Gastroesophageal sphincter (tissue), 4 donors: Measurements from ENCODE around the gene ZNRF3. TPM values are rescaled to one million over a fixed set of nuclear protein-coding genes. Genes with fewer than 3 reads are reported as not detected.

Experiments used
- ATAC-seq: fragments of 150-250 bp; one replicate; pipeline ENCODE4 v1.9.1; 2016; ENCODE audit warnings: mild to moderate bottlenecking, moderate library complexity
- H3K27ac ChIP-seq, 4 donors: fragments of 200-600 bp; sonication (generic) in 3 of 4; 1 replicate in 3 of 4; 2 replicates in 1 of 4; pipeline ENCODE4 v1.5.1; 2016 to 2019
- H3K27me3 ChIP-seq: fragments of 200-600 bp; sonication (generic); one replicate; pipeline ENCODE4 v1.5.1; 2019
- H3K36me3 ChIP-seq, 2 donors: fragments of 200-600 bp; sonication (generic); one replicate each; pipeline ENCODE4 v1.5.1; 2019; ENCODE audit warnings: control low read depth in 1 of 2
- H3K4me1 ChIP-seq, 3 donors: fragments of 200-600 bp; sonication (generic); 1 replicate in 2 of 3; 2 replicates in 1 of 3; pipeline ENCODE4 v1.5.1; 2016 to 2019; ENCODE audit warnings: control low read depth in 2 of 3
- H3K4me3 ChIP-seq, 2 donors: fragments of 200-600 bp; sonication (generic); one replicate each; pipeline ENCODE4 v1.5.1; 2019; ENCODE audit warnings: mild to moderate bottlenecking in 1 of 2, moderate library complexity in 1 of 2
- H3K9me3 ChIP-seq, 3 donors: fragments of 200-600 bp; sonication (generic); one replicate each; pipeline ENCODE4 v1.5.1; 2017 to 2019; ENCODE audit warnings: control low read depth in 2 of 3
- EP300 ChIP-seq: sonication (generic); formaldehyde crosslinking; IDR thresholded peaks from one replicate; pipeline ENCODE4 v1.6.1; 2017; ENCODE audit warnings: antibody characterized with exemption, mild to moderate bottlenecking
- POLR2A ChIP-seq, 2 donors: fragments of 450-650 bp; IDR thresholded peaks; one replicate each; pipeline ENCODE4 v1.6.1; 2017; ENCODE audit warnings: antibody characterized with exemption in 2 of 2, mild to moderate bottlenecking in 2 of 2, moderate library complexity in 1 of 2
- POLR2AphosphoS5 ChIP-seq: sonication (generic); formaldehyde crosslinking; IDR thresholded peaks from one replicate; pipeline ENCODE4 v1.6.1; 2017; ENCODE audit warnings: antibody characterized with exemption
- WGBS, 2 donors: methylation state at CpG; one replicate each; pipeline ENCODE4 v1.1.5; 2018; ENCODE audit warnings: low coverage in 1 of 2; 5-methylcytosine and 5-hydroxymethylcytosine counted together
- total RNA-seq, 4 donors: library from RNA; depleted of rRNA; stranded (reverse); fragments of >200 nt; gene quantifications; one replicate each; pipeline ENCODE4 v1.1.0, GENCODE V29; 2016
- TF ChIP-seq, protein P1 (sequence below), 4 experiments: fragments of 200-600 bp in 2 of 4; fragments of 450-650 bp in 2 of 4; sonication (generic) in 1 of 4; IDR thresholded peaks; one replicate each; pipeline ENCODE4 v1.5.1; 2017 to 2019; ENCODE audit warnings: antibody characterized with exemption in 4 of 4, mild to moderate bottlenecking in 2 of 4, moderate library complexity in 2 of 4

Gene ZNRF3
- total RNA-seq, 4 donors from 2014 or later: 14.8 to 27.7 (median 19.8) TPM

DNA sequence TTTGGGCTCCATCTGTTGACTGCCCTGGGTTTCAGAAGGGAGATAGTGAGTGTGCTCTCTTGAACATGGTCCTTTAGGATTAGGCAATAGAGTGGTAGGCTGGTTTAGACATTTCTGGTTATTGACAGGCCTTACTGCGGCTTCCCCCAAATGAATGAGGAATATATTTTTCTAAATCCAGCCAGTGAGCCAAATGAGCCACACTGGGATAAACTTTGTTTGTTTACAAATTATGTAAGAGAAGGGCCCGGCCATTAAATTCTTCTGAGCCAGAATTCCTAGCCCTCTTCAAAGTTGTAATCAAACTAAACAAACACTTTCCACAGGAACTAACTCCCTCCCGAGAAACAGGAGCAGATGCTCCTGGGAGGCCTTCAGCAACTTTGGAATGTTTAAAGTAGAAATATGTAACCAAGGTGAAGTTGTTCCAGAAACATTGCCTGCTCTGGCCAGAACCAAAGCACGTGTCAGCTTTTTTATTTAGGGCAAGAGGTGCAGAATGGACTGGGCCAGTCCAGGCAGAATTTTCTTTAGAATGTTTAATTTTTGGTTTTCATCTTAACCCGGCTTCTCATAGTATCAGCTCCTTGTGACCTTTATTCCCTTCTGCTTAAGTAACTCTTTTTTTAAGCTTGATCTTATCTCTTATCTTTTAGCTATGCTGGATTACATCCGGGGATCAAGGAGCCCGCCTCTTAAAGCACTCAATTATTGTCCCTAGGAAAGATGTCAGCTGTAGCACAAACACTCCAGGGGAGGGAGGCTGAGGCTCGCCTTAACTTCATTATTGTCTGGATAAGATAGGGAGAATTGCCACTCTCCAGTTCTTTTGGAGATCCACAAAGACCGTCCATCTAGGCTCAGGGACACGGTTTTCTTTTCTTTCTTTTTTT lies 28.7 kb downstream of the ZNRF3 start:
- no peaks in the 10 kb centered on the region for H3K9me3 ChIP-seq
- WGBS, 2 donors: 24 to 33% methylated on average over 4 to 10 of the region's 10 CpGs
- no peak overlapping the region for H3K4me3 ChIP-seq
- H3K27me3 ChIP-seq: no peaks in the 10 kb centered on the region
- TF ChIP-seq POLR2AphosphoS5: peak; percentile 16
- no peak for TF ChIP-seq EP300
- ATAC-seq: peak; percentile 77
- H3K27ac ChIP-seq: peak overlapping the region; percentile 71 to 86 (median 76)
- H3K4me1 ChIP-seq: peaks cover 10 to 97% (median 30%) of the 10 kb centered on the region in 3 donors
- no peaks in the 10 kb centered on the region for H3K36me3 ChIP-seq

DNA sequence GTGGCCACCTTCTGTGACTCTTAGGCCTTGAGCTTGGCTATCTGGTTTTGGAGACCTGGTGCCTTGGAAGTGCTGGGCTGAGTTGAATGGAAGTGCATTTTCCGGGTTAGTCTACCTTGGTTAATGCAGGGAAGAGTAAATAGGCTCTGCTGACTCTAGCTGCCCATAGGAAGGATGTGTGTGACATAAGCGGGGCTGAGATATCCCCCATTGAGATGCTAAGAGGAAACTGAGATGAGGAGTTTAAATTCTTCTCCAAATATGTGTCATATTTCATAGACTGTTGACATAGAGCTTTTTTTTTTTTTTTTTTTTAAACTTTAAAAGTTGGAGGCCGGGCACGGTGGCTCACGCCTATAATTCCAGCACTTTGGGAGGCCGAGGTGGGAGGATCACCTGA lies 30.8 kb downstream of the ZNRF3 start:
- H3K27ac ChIP-seq: peak overlapping the region in 3 of 4 donors; percentile 66 to 80 (median 71)
- peaks cover 13 to 97% (median 34%) of the 10 kb centered on the region in 3 donors for H3K4me1 ChIP-seq

DNA sequence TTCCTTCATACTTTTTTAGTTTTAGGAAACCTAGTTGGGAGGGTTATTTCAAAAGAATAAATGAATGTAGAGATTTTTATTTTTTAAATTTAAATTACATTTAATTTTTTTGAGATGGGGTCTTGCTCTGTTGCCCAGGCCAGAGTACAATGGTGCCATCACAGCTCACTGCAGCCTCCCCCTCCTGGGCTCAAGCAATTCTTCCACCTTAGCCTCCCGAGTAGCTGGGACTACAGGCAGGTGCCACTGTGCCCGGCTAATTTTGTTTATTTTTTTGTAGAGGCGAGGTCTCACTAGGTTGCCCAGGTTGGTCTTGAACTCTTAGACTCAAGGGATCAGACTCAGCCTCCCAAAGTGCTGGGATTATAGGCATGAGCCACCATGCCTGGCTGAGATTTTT lies 32.6 kb downstream of the ZNRF3 start:
- H3K27ac ChIP-seq: peak overlapping the region in 1 of 4 donors; percentile 83

More for the DNA sequence above, 30.8 kb downstream of the ZNRF3 start:
- Histone ChIP-seq H3K27me3 (no peaks in the 10 kb centered on the region), H3K36me3 (no peaks in the 10 kb centered on the region), H3K9me3 (no peaks in the 10 kb centered on the region), H3K4me3 (no peak overlapping the region)
- TF ChIP-seq POLR2AphosphoS5: no peak
- no peak for ATAC-seq
- 38 to 84% methylated on average over 3 of the region's 6 CpGs for WGBS, 2 donors

DNA sequence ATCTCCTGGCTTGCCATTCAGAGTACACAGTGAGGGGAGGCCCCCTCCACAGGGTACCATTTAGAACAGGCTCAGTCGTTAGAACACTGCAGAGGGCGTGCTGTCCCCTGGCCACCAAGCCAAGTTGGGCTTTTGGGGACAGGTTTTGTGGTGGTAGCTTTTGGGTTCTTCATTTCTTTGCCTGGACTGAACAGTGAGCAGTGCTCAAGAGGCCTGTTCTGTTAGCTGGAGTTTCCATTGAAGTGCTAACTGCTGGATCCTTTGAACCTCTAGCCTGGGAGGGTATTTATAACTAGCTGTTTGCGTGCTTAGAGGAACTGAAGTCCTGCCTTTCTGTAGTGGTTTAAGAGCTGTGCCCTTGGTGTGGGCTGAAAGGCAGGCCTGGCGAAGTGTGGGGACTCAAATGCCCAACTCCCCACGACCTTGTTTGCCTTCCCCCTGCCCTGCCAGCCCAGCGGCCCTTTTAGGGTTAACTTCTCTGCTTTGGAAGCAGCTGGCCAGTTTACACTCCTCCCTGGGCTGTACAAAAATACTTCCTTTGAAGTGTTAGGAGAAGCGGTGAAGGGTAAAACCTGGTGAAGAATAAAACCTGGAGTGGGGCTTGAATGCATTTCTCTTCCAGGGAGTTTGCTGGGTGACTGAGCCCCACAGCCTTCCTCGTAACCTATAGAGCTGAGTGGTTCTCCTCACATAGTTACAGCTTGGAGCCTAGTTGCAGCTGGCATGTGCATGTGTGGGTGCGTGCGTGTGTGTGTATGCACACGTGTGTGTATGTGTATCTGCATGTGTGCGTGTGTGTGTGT lies 34.6 kb downstream of the ZNRF3 start:
- peak; percentile 77 for ATAC-seq
- peak overlapping the region; percentile 7 to 83 (median 77) for H3K27ac ChIP-seq

More for the DNA sequence above, 32.6 kb downstream of the ZNRF3 start:
- TF ChIP-seq POLR2AphosphoS5: no peak
- TF ChIP-seq, protein P1, sequence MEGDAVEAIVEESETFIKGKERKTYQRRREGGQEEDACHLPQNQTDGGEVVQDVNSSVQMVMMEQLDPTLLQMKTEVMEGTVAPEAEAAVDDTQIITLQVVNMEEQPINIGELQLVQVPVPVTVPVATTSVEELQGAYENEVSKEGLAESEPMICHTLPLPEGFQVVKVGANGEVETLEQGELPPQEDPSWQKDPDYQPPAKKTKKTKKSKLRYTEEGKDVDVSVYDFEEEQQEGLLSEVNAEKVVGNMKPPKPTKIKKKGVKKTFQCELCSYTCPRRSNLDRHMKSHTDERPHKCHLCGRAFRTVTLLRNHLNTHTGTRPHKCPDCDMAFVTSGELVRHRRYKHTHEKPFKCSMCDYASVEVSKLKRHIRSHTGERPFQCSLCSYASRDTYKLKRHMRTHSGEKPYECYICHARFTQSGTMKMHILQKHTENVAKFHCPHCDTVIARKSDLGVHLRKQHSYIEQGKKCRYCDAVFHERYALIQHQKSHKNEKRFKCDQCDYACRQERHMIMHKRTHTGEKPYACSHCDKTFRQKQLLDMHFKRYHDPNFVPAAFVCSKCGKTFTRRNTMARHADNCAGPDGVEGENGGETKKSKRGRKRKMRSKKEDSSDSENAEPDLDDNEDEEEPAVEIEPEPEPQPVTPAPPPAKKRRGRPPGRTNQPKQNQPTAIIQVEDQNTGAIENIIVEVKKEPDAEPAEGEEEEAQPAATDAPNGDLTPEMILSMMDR (IDR thresholded peaks at IDR 0.05): no peak
- no peak for TF ChIP-seq EP300
- no peak for TF ChIP-seq POLR2A (IDR thresholded peaks at IDR 0.05)
- no peak for ATAC-seq
- Histone ChIP-seq H3K9me3 (no peaks in the 10 kb centered on the region), H3K4me3 (no peak overlapping the region), H3K36me3 (no peaks in the 10 kb centered on the region), H3K27me3 (no peaks in the 10 kb centered on the region), H3K4me1 (peaks cover 10 to 86% (median 28%) of the 10 kb centered on the region in 3 donors)
- WGBS, 2 donors: 76 to 77% methylated on average over 3 of the region's 3 CpGs

DNA sequence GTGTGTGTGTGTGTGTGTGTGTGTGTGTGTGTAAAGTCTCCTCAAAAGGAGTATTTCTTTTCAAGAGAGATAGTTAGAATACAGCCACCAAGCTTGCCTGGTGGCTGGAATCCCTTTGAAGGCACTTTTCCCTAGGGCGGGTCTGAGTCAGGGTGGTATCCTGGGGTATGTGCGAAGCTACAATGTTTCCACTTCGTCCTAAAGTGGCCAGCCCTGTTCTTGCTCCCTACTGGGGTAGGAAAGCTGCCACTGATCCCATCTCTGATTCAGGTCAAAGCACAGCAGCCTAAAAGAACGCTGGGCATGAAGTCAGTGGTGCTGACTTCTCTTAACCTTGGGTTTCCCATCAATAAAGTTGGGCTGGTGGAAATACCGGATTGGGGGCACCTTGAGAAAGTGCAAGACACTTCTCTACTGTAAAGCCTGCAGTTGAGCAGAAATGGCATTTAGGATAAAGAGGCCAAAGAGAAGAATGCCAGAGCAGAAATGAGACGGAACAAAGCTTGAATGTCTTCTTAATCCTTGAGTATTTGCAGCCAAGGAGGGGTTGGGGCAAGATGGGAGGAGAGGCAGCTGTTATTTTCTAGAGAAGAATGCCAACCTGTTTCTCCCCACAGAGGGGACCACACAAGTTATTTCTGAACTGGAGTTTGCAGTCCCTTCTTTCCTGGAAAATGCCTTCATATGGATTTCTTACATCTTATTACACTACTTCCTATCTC lies 35.3 kb downstream of the ZNRF3 start:
- no peaks in the 10 kb centered on the region for H3K36me3 ChIP-seq
- 10 to 46% methylated on average over 2 to 3 of the region's 6 CpGs for WGBS, 2 donors
- no peak for TF ChIP-seq POLR2A (IDR thresholded peaks at IDR 0.05)
- TF ChIP-seq EP300: no peak
- TF ChIP-seq, protein P1 (IDR thresholded peaks at IDR 0.05): no peak
- no peak for TF ChIP-seq POLR2AphosphoS5
- H3K27me3 ChIP-seq: no peaks in the 10 kb centered on the region
- no peak for ATAC-seq
- peak overlapping the region in 3 of 4 donors; percentile 73 to 83 (median 81) for H3K27ac ChIP-seq
- H3K4me3 ChIP-seq: no peak overlapping the region
- no peaks in the 10 kb centered on the region for H3K9me3 ChIP-seq
- peaks cover 3 to 86% (median 20%) of the 10 kb centered on the region in 3 donors for H3K4me1 ChIP-seq

More for the DNA sequence above, 34.6 kb downstream of the ZNRF3 start:
- Histone ChIP-seq H3K4me3 (peak overlapping the region in 1 of 2 donors; percentile 6), H3K36me3 (no peaks in the 10 kb centered on the region), H3K9me3 (no peaks in the 10 kb centered on the region), H3K27me3 (no peaks in the 10 kb centered on the region), H3K4me1 (peaks cover 3 to 86% (median 20%) of the 10 kb centered on the region in 3 donors)
- TF ChIP-seq EP300 (no peak), POLR2AphosphoS5 (no peak), POLR2A (IDR thresholded peaks at IDR 0.05) (no peak)
- TF ChIP-seq, protein P1 (IDR thresholded peaks at IDR 0.05): no peak
- WGBS, 2 donors: 37 to 45% methylated on average over 6 to 7 of the region's 12 CpGs
